Liver (tissue), 9 donors: ENCODE data around the gene NUP54. TPM values are rescaled to one million over a fixed set of nuclear protein-coding genes. Genes with fewer than 3 reads are reported as not detected.

Source experiments
- DNase-seq: peaks from one replicate; pipeline ENCODE4 v3.0.0-alpha.2; 2017; ENCODE audit warnings: low spot score
- H3K27ac ChIP-seq, 2 donors: one replicate each; pipeline ENCODE4 v1.7.0; 2013; ENCODE audit warnings: inconsistent platforms in 2 of 2, low read length in 2 of 2, control low read depth in 1 of 2, low read depth in 1 of 2, mild to moderate bottlenecking in 1 of 2
- H3K27me3 ChIP-seq, 4 donors: one replicate each; pipeline versions ENCODE4 v1.6.1 to v1.7.0; 2013; ENCODE audit warnings: low read length in 3 of 4, inconsistent platforms in 1 of 4, mild to moderate bottlenecking in 1 of 4, moderate library complexity in 1 of 4; ENCODE audit not compliant: control insufficient read depth in 4 of 4, insufficient read depth in 4 of 4
- H3K36me3 ChIP-seq, 4 donors: one replicate each; pipeline versions ENCODE4 v1.6.1 to v1.7.0; 2013; ENCODE audit warnings: low read length in 3 of 4, mild to moderate bottlenecking in 3 of 4, low read depth in 1 of 4, moderate library complexity in 1 of 4; ENCODE audit not compliant: control insufficient read depth in 4 of 4, insufficient read depth in 3 of 4
- H3K4me1 ChIP-seq, 4 donors: one replicate each; pipeline versions ENCODE4 v1.6.1 to v1.7.0; 2013; ENCODE audit warnings: low read length in 3 of 4, mild to moderate bottlenecking in 3 of 4, moderate library complexity in 1 of 4; ENCODE audit not compliant: control insufficient read depth in 4 of 4, insufficient read depth in 4 of 4
- H3K4me3 ChIP-seq, 3 donors: one replicate each; pipeline versions ENCODE4 v1.6.1 to v1.7.0; 2013; ENCODE audit warnings: low read length in 3 of 3, control low read depth in 1 of 3, low read depth in 1 of 3, mild to moderate bottlenecking in 1 of 3
- H3K9ac ChIP-seq, 2 donors: one replicate each; pipeline ENCODE4 v1.7.0; 2013; ENCODE audit warnings: low read length in 2 of 2, mild to moderate bottlenecking in 2 of 2, moderate library complexity in 2 of 2, control low read depth in 1 of 2, low read depth in 1 of 2
- H3K9me3 ChIP-seq, 4 donors: one replicate each; pipeline versions ENCODE4 v1.6.1 to v1.7.0; 2013; ENCODE audit warnings: low read length in 3 of 4; ENCODE audit not compliant: control insufficient read depth in 4 of 4
- CTCF ChIP-seq: fragments of 150-350 bp; IDR thresholded peaks from 2 replicates; pipeline ENCODE4 v1.5.1; 2017; ENCODE audit warnings: improper control_type of control experiment, low read depth, low read length; ENCODE audit not compliant: missing input control
- EGR1 ChIP-seq, 2 donors: IDR thresholded peaks; 2 replicates each; pipeline ENCODE4 v1.6.1; 2016 to 2018; ENCODE audit warnings: antibody characterized with exemption in 2 of 2, low read depth in 2 of 2
- FOXA1 ChIP-seq: IDR thresholded peaks from 2 replicates; pipeline ENCODE4 v1.6.1; 2016; ENCODE audit warnings: antibody characterized with exemption
- FOXA2 ChIP-seq: IDR thresholded peaks from 2 replicates; pipeline ENCODE4 v1.6.1; 2016; ENCODE audit warnings: antibody characterized with exemption
- HNF4A ChIP-seq, 2 donors: conservative IDR thresholded peaks; 2 replicates each; pipeline ENCODE4 v1.6.1; 2016; ENCODE audit warnings: antibody characterized with exemption in 2 of 2, mild to moderate bottlenecking in 2 of 2
- JUND ChIP-seq, 2 donors: IDR thresholded peaks; 2 replicates each; pipeline ENCODE4 v1.6.1; 2016; ENCODE audit warnings: antibody characterized with exemption in 2 of 2
- MAX ChIP-seq: IDR thresholded peaks from 2 replicates; pipeline ENCODE4 v1.6.1; 2016; ENCODE audit warnings: antibody characterized with exemption
- RAD21 ChIP-seq, 2 donors: IDR thresholded peaks; 2 replicates each; pipeline ENCODE4 v1.6.1; 2016; ENCODE audit warnings: antibody characterized with exemption in 2 of 2, mild to moderate bottlenecking in 2 of 2
- RXRA ChIP-seq, 2 donors: IDR thresholded peaks; 2 replicates each; pipeline ENCODE4 v1.6.1; 2017 to 2018; ENCODE audit warnings: antibody characterized with exemption in 2 of 2, mild to moderate bottlenecking in 1 of 2
- TAF1 ChIP-seq: conservative IDR thresholded peaks from 2 replicates; pipeline ENCODE4 v1.6.1; 2016; ENCODE audit warnings: antibody characterized with exemption, mild to moderate bottlenecking
- YY1 ChIP-seq: IDR thresholded peaks from 2 replicates; pipeline ENCODE4 v1.6.1; 2016; ENCODE audit warnings: antibody characterized with exemption, mild to moderate bottlenecking
- ZBTB33 ChIP-seq: IDR thresholded peaks from 2 replicates; pipeline ENCODE4 v1.6.1; 2016; ENCODE audit warnings: antibody characterized with exemption
- WGBS: extraction: QIAGEN DNeasy Blood & Tissue Kit; methylation state at CpG from one replicate; pipeline ENCODE4 v1.1.7; 2013; 5-methylcytosine and 5-hydroxymethylcytosine counted together
- polyA plus RNA-seq, 2 donors: library from polyadenylated mRNA; stranded (reverse) in 1 of 2; unstranded in 1 of 2; fragments of 200-250 nt in 1 of 2; fragments of >200 nt in 1 of 2; fragmentation: Nextera tagmentation in 1 of 2; extraction: Ambion mirVana in 1 of 2; gene quantifications; one replicate each; pipeline versions ENCODE4 v1.2.1 to v1.2.3, GENCODE V29; 2013 to 2015
- total RNA-seq, 2 donors: library from RNA; depleted of rRNA; stranded (reverse); fragments of >200 nt; gene quantifications; one replicate each; pipeline ENCODE4 v1.2.3, GENCODE V29; 2014
- TF ChIP-seq, protein P1 (sequence below): IDR thresholded peaks from 2 replicates; pipeline ENCODE4 v1.6.1; 2016; ENCODE audit warnings: antibody characterized with exemption, mild to moderate bottlenecking
- TF ChIP-seq, protein P2 (sequence below): IDR thresholded peaks from 2 replicates; pipeline ENCODE4 v1.6.1; 2016; ENCODE audit warnings: antibody characterized with exemption
- donor health status: healthy.
- donor health status: healthy.
- donor health status: healthy.
- donor health status: healthy.
- donor health status: healthy.

The NUP54 gene
- total and polyA plus RNA-seq, 4 donors: 8.3 to 29.3 (median 16.5) TPM

GRCh38 chr4:76168688-76169087 is 20.5 kb upstream of the NUP54 start:
- TF ChIP-seq FOXA2 (no peak), TAF1 (no peak), CTCF (no peak)
- TF ChIP-seq, protein P1, sequence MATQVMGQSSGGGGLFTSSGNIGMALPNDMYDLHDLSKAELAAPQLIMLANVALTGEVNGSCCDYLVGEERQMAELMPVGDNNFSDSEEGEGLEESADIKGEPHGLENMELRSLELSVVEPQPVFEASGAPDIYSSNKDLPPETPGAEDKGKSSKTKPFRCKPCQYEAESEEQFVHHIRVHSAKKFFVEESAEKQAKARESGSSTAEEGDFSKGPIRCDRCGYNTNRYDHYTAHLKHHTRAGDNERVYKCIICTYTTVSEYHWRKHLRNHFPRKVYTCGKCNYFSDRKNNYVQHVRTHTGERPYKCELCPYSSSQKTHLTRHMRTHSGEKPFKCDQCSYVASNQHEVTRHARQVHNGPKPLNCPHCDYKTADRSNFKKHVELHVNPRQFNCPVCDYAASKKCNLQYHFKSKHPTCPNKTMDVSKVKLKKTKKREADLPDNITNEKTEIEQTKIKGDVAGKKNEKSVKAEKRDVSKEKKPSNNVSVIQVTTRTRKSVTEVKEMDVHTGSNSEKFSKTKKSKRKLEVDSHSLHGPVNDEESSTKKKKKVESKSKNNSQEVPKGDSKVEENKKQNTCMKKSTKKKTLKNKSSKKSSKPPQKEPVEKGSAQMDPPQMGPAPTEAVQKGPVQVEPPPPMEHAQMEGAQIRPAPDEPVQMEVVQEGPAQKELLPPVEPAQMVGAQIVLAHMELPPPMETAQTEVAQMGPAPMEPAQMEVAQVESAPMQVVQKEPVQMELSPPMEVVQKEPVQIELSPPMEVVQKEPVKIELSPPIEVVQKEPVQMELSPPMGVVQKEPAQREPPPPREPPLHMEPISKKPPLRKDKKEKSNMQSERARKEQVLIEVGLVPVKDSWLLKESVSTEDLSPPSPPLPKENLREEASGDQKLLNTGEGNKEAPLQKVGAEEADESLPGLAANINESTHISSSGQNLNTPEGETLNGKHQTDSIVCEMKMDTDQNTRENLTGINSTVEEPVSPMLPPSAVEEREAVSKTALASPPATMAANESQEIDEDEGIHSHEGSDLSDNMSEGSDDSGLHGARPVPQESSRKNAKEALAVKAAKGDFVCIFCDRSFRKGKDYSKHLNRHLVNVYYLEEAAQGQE: no peak
- TF ChIP-seq, protein P2, sequence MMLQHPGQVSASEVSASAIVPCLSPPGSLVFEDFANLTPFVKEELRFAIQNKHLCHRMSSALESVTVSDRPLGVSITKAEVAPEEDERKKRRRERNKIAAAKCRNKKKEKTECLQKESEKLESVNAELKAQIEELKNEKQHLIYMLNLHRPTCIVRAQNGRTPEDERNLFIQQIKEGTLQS: no peak
- Histone ChIP-seq H3K4me1 (no peaks in the 10 kb centered on the region), H3K9ac (no peak overlapping the region), H3K36me3 (peaks cover 26 to 73% (median 61%) of the 10 kb centered on the region in 4 donors), H3K4me3 (no peak overlapping the region), H3K27me3 (no peaks in the 10 kb centered on the region), H3K27ac (no peak overlapping the region), H3K9me3 (no peaks in the 10 kb centered on the region)
- WGBS: 96% methylated on average over 3 of the region's 3 CpGs
- DNase-seq: no peak

DNA sequence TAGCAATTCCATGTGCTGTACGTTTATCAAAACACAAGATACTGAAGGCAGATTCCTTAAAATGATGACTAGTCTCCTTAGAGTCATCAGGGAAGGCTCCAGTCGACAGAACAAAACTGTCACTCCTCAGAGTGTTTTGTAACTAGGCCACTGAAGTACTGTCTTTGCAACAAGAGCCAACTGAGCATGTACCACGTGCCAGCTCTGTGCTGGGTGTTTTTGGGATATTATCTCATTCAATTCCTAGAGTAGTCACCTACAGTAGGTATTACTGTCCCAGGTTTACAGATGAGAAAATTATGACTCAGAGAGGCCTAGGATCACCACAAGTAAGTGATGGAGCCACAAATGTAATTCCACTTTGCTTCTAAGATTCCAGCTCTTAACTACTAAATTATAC is 18.3 kb upstream of the NUP54 start:
- no peaks in the 10 kb centered on the region for H3K4me1 ChIP-seq
- no peaks in the 10 kb centered on the region for H3K9me3 ChIP-seq
- H3K4me3 ChIP-seq: no peak overlapping the region
- no peak for TF ChIP-seq HNF4A (conservative IDR thresholded peaks at IDR 0.05)
- no peak for TF ChIP-seq MAX
- no peak for TF ChIP-seq RXRA (IDR thresholded peaks at IDR 0.05)
- no peak for TF ChIP-seq EGR1 (IDR thresholded peaks at IDR 0.05; ENCODE audit: low read depth in 2 of 2)
- no peak for TF ChIP-seq YY1
- TF ChIP-seq FOXA2: no peak
- TF ChIP-seq, protein P2: no peak
- no peak for TF ChIP-seq TAF1
- no peak for TF ChIP-seq JUND (IDR thresholded peaks at IDR 0.05)
- TF ChIP-seq FOXA1: no peak
- no peak for TF ChIP-seq ZBTB33
- TF ChIP-seq RAD21 (IDR thresholded peaks at IDR 0.05): no peak
- H3K27me3 ChIP-seq: no peaks in the 10 kb centered on the region
- no peak overlapping the region for H3K9ac ChIP-seq
- peaks cover 22 to 79% (median 64%) of the 10 kb centered on the region in 4 donors for H3K36me3 ChIP-seq
- 94% methylated on average over 3 of the region's 3 CpGs for WGBS
- H3K27ac ChIP-seq: no peak overlapping the region
- no peak for DNase-seq
